ENCODE results near the gene BAK1.
"Not testable (repeated sequence)": the region's sequence is repeated elsewhere in the genome, so short reads cannot be mapped to it uniquely, and the experiment has no call there.

BAK1 gene

GRCh38 chr6:33607784-33608161 lies 27.7 kb upstream of the BAK1 start:
- no peak for FAIRE-seq

GRCh38 chr6:33607126-33607783 lies 27.2 kb upstream of the BAK1 start:
- FAIRE-seq: no peak

- no peak for FAIRE-seq
These were observed 26.6 kb upstream of the BAK1 start for GRCh38 chr6:33606642-33607041.

GRCh38 chr6:33604941-33605854 lies 25.1 kb upstream of the BAK1 start:
- FAIRE-seq: no peak

- no peak for FAIRE-seq
These were observed 22.1 kb upstream of the BAK1 start for GRCh38 chr6:33602180-33602579.

GRCh38 chr6:33600761-33601160 lies 20.7 kb upstream of the BAK1 start:
- no peak for FAIRE-seq

GRCh38 chr6:33599413-33599938 lies 19.4 kb upstream of the BAK1 start:
- FAIRE-seq: no peak

- no peak for FAIRE-seq
These were observed 17.7 kb upstream of the BAK1 start for GRCh38 chr6:33597551-33598322.

GRCh38 chr6:33596894-33597293 lies 16.8 kb upstream of the BAK1 start:
- not testable (repeated sequence) for FAIRE-seq

- no peak for FAIRE-seq
These were observed 15.1 kb upstream of the BAK1 start for GRCh38 chr6:33595001-33595846.

GRCh38 chr6:33593414-33593727 lies 13.3 kb upstream of the BAK1 start:
- no peak for FAIRE-seq

- FAIRE-seq: no peak
These were observed 12.7 kb upstream of the BAK1 start for GRCh38 chr6:33592595-33593413.

GRCh38 chr6:33592280-33592594 lies 12.2 kb upstream of the BAK1 start:
- FAIRE-seq: no peak

- FAIRE-seq: no peak
These were observed 11.5 kb upstream of the BAK1 start for GRCh38 chr6:33591424-33592032.

GRCh38 chr6:33590531-33591198 lies 10.6 kb upstream of the BAK1 start:
- FAIRE-seq: no peak

- FAIRE-seq: no peak
These were observed 9.9 kb upstream of the BAK1 start for GRCh38 chr6:33589731-33590530.

- FAIRE-seq: no peak
These were observed 9.3 kb upstream of the BAK1 start for GRCh38 chr6:33589392-33589730.

GRCh38 chr6:33588894-33589293 lies 8.8 kb upstream of the BAK1 start:
- FAIRE-seq: no peak

- FAIRE-seq: no peak
These were observed 7.5 kb upstream of the BAK1 start for GRCh38 chr6:33587529-33587928.

- FAIRE-seq: no peak
These were observed 6.1 kb upstream of the BAK1 start for GRCh38 chr6:33586108-33586640.

Data from colon (tissue), 2 donors.